ENCODE data around the gene ANTXR2. TPM values are rescaled to one million over a fixed set of nuclear protein-coding genes. Genes with fewer than 3 reads are reported as not detected.

The ANTXR2 gene
- total and polyA plus RNA-seq, 9 of the 15 experiments (the other 6 are each of a cell fraction or from before 2014, with no cell fraction given) = 10.1 to 83.8 (median 60.3) TPM

DNA sequence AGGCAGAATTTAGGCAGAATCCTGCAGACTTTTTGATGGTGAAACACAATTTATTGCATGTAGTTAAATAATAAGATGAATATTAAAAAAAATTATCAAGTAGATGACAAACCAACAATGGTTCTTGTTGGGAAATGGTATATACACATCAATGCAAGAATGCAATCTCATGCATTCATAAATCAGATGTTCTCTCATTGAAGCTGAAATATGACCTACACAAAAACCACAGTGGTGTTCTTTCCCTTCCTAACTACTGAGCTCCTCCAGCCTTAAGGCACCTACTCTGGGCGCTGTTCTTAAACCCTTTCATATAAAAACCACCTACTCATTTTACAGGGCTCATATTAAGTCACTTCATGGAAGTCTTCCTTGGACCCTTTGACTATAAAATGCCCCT is 64.1 kb downstream of the ANTXR2 start:
- ChIA-PET CTCF (ENCODE audit: low intra/inter-chr PET ratio) (no interaction called here), POLR2A (interaction anchor here (1.2 kb wide), 1 partner anchor 10 kb away, joined by 3 read pairs; no protein-coding TSS in a partner anchor)
- no peak overlapping the region for H2AFZ ChIP-seq (ENCODE audit: low read depth, low read length)
- TF ChIP-seq ZFP1 (CRISPR knock-in tag; IDR thresholded peaks at IDR 0.05) = no peak
- TF ChIP-seq PATZ1 (CRISPR knock-in tag; IDR thresholded peaks at IDR 0.05; ENCODE audit: borderline replicate concordance) = no peak
- peak; percentile 51 for TF ChIP-seq MEIS2 (IDR thresholded peaks at IDR 0.05; ENCODE audit: partially characterized antibody)
- TF ChIP-seq DNMT1 (IDR thresholded peaks at IDR 0.05) = no peak
- TF ChIP-seq SIRT6 (IDR thresholded peaks at IDR 0.05; ENCODE audit: low read depth, low read length) = no peak
- TF ChIP-seq NFIX (CRISPR knock-in tag; IDR thresholded peaks at IDR 0.05; ENCODE audit: low read depth) = no peak
- TF ChIP-seq PPARD (CRISPR knock-in tag; IDR thresholded peaks at IDR 0.05) = no peak
- TF ChIP-seq SMARCA4 (IDR thresholded peaks at IDR 0.05) = no peak
- ATAC-seq (no peak), FAIRE-seq (no peak), DNase-seq (ENCODE audit: extremely low read depth in 1 of 4, low spot score in 3 of 4) (no peak)
- peaks cover 58% of the 10 kb centered on the region; the same call in 2 of the 3 replicates for H3K36me3 ChIP-seq (ENCODE audit: control insufficient read depth, insufficient read depth, low read length)
- no peak overlapping the region for H3K9ac ChIP-seq (ENCODE audit: insufficient read depth in 1 of 2, low read depth in 2 of 2, low read length in 2 of 2)
- H3K27me3 ChIP-seq (ENCODE audit: control insufficient read depth in 2 of 2, insufficient read depth in 2 of 2, low read length in 2 of 2) = no peaks in the 10 kb centered on the region
- H3K4me3 ChIP-seq = no peak overlapping the region
- peaks cover 0 to 39% of the 10 kb centered on the region in 2 experiments; a peak in 3 of 5 replicates for H3K4me1 ChIP-seq (replicated peaks in 1 of 2; ENCODE audit: control insufficient read depth in 2 of 2, insufficient read depth in 2 of 2, low read length in 2 of 2)
- H3K9me1 ChIP-seq (ENCODE audit: control insufficient read depth, insufficient read depth, low read length) = no peaks in the 10 kb centered on the region
- no peak overlapping the region for H3K4me2 ChIP-seq (ENCODE audit: insufficient read depth, low read length)
- H4K20me1 ChIP-seq (replicated peaks; ENCODE audit: control insufficient read depth, insufficient read depth, low read length) = no peaks in the 10 kb centered on the region
- in situ Hi-C loops (cut with MboI) (no loop called here), intact Hi-C loops (cut with micrococcal nuclease) (loop anchor here (5.0 kb wide), 2 partner anchors 118 to 133 kb away; no protein-coding TSS in a partner anchor)
- H3K27ac ChIP-seq (ENCODE audit: extremely low read depth, low read depth, low read length) = 0 out of 3 replicates have a peak overlapping the region, but pooled peaks have one; percentile 24
- BruUV-seq (replicated peaks) = no TSS peak
- WGBS (ENCODE audit: insufficient coverage, low coverage, missing lambda C conversion rate) = 67% methylated on average over 1 of the region's 1 CpG
- H3K79me2 ChIP-seq (ENCODE audit: control insufficient read depth, insufficient read depth, low read length) = peaks cover 14% of the 10 kb centered on the region; the same call in 2 of the 3 replicates
- H3K9me3 ChIP-seq (replicated peaks; ENCODE audit: control insufficient read depth, insufficient read depth, low read depth, low read length) = peaks cover 6% of the 10 kb centered on the region

Data from K562 (cell line).